Mononuclear cell (primary cell): ENCODE results near the gene TMEM106A. TPM values are rescaled to one million over a fixed set of nuclear protein-coding genes. Genes with fewer than 3 reads are reported as not detected.
"Not testable (repeated sequence)": the region's sequence is repeated elsewhere in the genome, so short reads cannot be mapped to it uniquely, and the experiment has no call there.

Source experiments
- H3K27me3 ChIP-seq: 2 replicates; pipeline ENCODE4 v1.6.0; 2011; ENCODE audit warnings: low read length, control low read depth; ENCODE audit not compliant: insufficient read depth
- H3K4me1 ChIP-seq: 2 replicates; pipeline ENCODE4 v1.5.1; 2011; ENCODE audit warnings: mild to moderate bottlenecking, low read length, control low read depth; ENCODE audit not compliant: insufficient read depth
- H3K4me3 ChIP-seq: 2 replicates; pipeline ENCODE4 v1.5.1; 2011; ENCODE audit warnings: mild to moderate bottlenecking, low read length, moderate library complexity
- H3K9me3 ChIP-seq: 2 replicates; pipeline ENCODE4 v1.5.1; 2011; ENCODE audit warnings: low read depth, mild to moderate bottlenecking, control low read depth, low read length
- total RNA-seq: library from RNA; depleted of rRNA; stranded (reverse); fragments of >200 nt; gene quantifications from one replicate; pipeline ENCODE4 v1.2.3, GENCODE V29; 2012

Gene TMEM106A
- total RNA-seq, 1 donor = 3.9 TPM

GRCh38 chr17:43228020-43228782 is 16.5 kb downstream of the TMEM106A start, which contains the start of gene CCDC200:
TSS of gene CCDC200 (minus strand) at chr17:43228623. CDS start at chr17:43228554, 69 bp downstream.
- H3K4me3 ChIP-seq, H3K9me3 ChIP-seq, H3K4me1 ChIP-seq, H3K27me3 ChIP-seq: not testable (repeated sequence)

DNA sequence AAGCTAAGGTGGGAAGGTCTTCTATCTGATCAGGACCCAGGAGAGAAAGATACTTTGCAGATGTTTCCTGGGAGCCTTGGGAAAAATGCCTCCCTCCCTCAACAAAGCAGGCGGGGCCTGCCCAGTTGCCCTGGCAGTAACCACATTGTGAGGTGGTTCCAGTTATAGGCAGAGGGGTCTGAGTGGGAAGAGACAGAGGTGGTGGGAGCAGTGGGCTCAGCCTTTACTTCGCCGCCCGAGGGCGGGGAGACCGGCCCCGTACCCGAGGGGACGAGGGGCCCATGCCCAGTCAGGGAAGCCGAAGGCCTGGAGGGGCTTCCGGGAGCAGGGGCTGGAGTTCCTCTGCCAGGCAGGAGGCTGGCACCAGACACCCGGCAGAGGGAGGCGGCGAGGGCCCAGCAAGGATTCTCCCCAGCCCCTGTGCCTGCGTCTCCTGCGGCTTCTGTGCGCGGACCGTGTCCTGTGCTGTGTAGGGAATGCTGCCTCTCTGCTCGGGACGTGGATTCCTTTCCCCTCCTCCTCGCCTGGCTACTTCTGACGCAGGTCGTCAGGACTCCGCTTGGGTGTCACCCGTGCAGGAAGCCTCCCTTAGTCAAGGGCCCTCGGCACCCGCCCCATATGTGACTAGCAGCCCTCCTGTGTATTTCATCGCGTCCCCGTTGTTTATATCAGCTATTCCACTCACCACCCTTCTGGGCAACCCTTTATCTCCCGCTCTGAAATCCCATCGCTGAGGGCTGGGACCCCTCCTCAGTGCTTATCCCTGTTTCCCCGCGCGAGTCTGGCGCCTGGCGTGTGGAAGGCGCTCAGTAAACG is 19.7 kb downstream of the TMEM106A start:
- H3K27me3 ChIP-seq, H3K4me1 ChIP-seq, H3K9me3 ChIP-seq, H3K4me3 ChIP-seq: not testable (repeated sequence)

DNA sequence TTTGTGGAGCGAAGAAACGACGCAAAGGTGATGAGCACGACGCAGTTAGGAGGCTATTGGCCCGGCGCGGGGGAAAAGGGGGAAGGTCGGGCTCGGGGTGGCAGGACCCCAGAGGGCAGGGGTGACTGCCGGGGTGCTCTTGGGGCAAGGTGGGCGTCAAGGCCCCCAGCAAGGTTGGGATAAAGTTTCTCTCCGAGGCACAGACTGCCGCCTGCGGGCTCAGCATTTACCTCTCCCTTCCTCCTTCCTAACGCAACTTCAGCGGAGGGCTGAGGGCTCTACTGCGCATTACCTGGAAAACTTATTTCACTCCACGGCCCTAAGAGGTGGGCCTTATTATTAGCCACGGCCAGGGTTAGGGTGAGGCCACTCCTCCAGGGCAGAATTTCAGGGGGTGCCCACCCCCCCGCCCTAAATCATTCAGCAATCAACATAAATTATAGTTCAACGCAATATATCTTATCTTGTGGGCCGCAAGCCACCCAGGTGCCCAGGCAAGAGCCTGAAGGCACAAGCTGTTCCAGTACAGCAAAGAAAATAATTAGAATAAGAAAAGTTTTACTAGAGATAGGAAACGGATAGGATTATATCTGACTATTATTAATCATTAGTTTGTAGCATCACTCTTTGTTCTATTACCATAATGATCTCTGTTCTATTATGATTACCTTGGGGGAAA is 20.5 kb downstream of the TMEM106A start:
- not testable (repeated sequence) for H3K27me3 ChIP-seq, H3K4me3 ChIP-seq, H3K9me3 ChIP-seq, H3K4me1 ChIP-seq

- H3K4me3 ChIP-seq, H3K27me3 ChIP-seq, H3K4me1 ChIP-seq, H3K9me3 ChIP-seq: not testable (repeated sequence)
These were observed 21.6 kb downstream of the TMEM106A start for GRCh38 chr17:43233263-43233662.

- not testable (repeated sequence) for H3K4me1 ChIP-seq, H3K27me3 ChIP-seq, H3K4me3 ChIP-seq, H3K9me3 ChIP-seq
These were observed 22.2 kb downstream of the TMEM106A start, which contains the start of gene RNU2-1 for GRCh38 chr17:43233877-43234276. TSS of gene RNU2-1 (minus strand) at chr17:43233977.

DNA sequence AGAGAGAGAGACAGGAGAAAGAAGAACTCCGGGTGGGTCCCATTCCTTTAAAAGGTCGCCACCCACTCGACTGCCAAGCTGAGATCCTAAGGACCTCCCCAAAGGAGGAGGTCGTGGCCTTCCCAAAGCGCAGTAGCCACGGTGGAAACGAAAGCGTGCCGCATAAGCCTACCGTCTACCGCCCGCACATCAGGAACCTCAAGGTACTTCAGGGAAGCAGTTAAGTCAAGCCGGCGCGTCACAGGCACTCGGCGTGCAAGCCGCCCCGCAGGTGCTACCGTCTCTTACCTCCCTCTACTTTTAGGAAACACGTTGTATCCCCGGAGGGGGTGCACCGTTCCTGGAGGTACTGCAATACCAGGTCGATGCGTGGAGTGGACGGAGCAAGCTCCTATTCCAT is 27.9 kb downstream of the TMEM106A start:
- not testable (repeated sequence) for H3K4me1 ChIP-seq, H3K9me3 ChIP-seq, H3K27me3 ChIP-seq, H3K4me3 ChIP-seq

DNA sequence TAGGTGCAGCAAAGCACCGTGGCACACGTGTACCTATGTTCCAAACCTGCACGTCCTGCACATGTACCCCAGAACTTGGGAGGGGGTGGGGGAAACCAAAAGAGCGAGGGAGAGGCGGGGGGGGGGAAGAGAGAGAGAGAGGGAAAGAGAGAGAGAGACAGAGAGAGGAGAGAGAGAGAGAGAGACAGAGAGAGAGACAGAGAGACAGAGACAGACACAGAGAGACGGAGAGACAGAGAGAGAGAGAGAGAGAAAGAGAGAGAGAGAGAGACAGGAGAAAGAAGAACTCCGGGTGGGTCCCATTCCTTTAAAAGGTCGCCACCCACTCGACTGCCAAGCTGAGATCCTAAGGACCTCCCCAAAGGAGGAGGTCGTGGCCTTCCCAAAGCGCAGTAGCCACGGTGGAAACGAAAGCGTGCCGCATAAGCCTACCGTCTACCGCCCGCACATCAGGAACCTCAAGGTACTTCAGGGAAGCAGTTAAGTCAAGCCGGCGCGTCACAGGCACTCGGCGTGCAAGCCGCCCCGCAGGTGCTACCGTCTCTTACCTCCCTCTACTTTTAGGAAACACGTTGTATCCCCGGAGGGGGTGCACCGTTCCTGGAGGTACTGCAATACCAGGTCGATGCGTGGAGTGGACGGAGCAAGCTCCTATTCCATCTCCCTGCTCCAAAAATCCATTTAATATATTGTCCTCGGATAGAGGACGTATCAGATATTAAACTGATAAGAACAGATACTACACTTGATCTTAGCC is 29.1 kb downstream of the TMEM106A start:
- H3K27me3 ChIP-seq, H3K9me3 ChIP-seq, H3K4me1 ChIP-seq, H3K4me3 ChIP-seq: not testable (repeated sequence)

DNA sequence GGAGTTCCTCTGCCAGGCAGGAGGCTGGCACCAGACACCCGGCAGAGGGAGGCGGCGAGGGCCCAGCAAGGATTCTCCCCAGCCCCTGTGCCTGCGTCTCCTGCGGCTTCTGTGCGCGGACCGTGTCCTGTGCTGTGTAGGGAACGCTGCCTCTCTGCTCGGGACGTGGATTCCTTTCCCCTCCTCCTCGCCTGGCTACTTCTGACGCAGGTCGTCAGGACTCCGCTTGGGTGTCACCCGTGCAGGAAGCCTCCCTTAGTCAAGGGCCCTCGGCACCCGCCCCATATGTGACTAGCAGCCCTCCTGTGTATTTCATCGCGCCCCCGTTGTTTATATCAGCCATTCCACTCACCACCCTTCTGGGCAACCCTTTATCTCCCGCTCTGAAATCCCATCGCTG is 34.8 kb downstream of the TMEM106A start:
- H3K4me3 ChIP-seq, H3K9me3 ChIP-seq, H3K27me3 ChIP-seq, H3K4me1 ChIP-seq: not testable (repeated sequence)

Other genes with a start within 250 kb of the TMEM106A start
- 14.0 TPM for gene AARSD1, start 247.4 kb upstream of the TMEM106A start, total RNA-seq
- 0.31 TPM for gene PTGES3L, start 231.8 kb upstream of the TMEM106A start, total RNA-seq
- gene RUNDC1, start 231.3 kb upstream of the TMEM106A start, total RNA-seq = 9.6 TPM
- 1,456 TPM for gene RPL27, start 213.5 kb upstream of the TMEM106A start, total RNA-seq
- 9.6 TPM for gene IFI35, start 205.1 kb upstream of the TMEM106A start, total RNA-seq
- gene VAT1, start 189.5 kb upstream of the TMEM106A start, total RNA-seq = 20.0 TPM
- gene RND2, start 186.6 kb upstream of the TMEM106A start, total RNA-seq = 0.10 TPM
- gene BRCA1, start 86.5 kb upstream of the TMEM106A start, total RNA-seq = 3.4 TPM
- gene NBR1, start 40.7 kb upstream of the TMEM106A start, total RNA-seq = 34.3 TPM
- 0.31 TPM for gene CCDC200, start 16.7 kb downstream of the TMEM106A start, total RNA-seq
- not detected for gene RNU2-1, start 22.1 kb downstream of the TMEM106A start, total RNA-seq
- 1.5 TPM for gene ARL4D, start 187.1 kb downstream of the TMEM106A start, total RNA-seq